ENCODE results near the gene ELP5.

ELP5 gene

DNA sequence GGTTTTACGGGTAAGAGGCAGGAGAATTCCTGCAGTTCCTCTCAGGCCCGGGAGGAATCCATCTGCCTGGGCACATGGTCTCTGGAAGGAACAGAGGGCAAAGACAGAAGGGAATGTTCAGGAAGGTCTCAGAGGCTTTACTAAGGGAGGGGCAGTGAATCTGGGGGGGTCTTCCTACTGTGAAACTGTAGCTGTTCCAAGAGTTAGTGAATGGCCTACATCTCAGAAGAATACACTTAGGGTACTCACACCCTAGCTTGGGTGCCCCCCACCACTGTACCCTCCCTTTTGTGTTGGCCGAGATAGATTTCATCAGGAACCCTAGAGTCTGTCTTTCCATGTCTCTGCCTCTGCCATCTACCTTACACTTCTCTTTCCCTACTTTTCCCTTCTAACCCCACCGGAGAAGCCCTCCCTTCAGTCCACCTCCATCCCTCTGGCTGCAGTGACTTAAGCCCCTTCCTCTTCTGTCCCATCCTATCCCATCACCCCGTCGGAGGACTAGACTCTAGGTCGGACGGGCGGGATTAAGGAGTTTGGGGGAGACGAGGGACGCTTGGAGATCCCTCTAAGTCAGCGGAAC lies 32.7 kb upstream of the ELP5 start:
- DNase-seq (ENCODE audit: low read depth) = no peak

GRCh38 chr17:7219812-7220592 lies 32.0 kb upstream of the ELP5 start, which contains the start of the genes ACADVL and DLG4:
ACADVL (plus strand) TSS chr17:7219938; CDS start chr17:7219985, 47 bp downstream.
DLG4 (minus strand) TSS chr17:7219836.
- DNase-seq (ENCODE audit: low read depth) = peak; percentile 80

GRCh38 chr17:7220593-7221277 lies 31.3 kb upstream of the ELP5 start:
- DNase-seq (ENCODE audit: low read depth) = peak; percentile 66

- DNase-seq (ENCODE audit: low read depth) = no peak
Measured at GRCh38 chr17:7221278-7222092, 30.5 kb upstream of the ELP5 start.

DNA sequence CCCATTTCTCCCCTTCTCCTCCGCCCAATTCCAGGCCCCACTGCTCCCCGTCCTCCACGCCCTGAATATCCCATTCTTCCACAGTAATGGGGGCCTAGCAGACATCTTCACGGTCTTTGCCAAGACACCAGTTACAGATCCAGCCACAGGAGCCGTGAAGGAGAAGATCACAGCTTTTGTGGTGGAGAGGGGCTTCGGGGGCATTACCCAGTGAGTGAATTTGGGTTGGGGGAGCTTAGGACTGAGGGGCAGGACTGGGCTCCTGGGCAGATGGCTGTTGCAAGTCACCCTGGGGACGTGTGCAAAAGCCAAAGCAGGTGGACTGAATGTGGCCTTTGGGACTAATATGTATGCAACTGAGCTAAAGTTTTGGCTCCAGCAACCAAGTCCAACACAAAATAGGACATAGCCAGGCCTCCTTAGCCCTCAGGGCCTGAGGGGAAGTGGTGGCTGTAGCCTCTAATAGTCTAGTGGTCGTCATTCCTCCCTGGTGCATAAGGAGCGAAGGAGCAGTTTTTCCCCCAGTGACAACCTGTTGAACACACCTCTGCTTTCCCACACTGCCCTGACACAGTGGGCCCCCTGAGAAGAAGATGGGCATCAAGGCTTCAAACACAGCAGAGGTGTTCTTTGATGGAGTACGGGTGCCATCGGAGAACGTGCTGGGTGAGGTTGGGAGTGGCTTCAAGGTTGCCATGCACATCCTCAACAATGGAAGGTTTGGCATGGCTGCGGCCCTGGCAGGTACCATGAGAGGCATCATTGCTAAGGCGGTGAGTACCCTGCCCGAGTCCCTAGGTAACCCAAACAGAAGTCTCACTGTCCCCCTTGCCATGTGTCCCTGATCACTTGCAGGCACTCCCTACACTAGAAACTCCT lies 29.7 kb upstream of the ELP5 start:
- no peak for DNase-seq (ENCODE audit: low read depth)

DNA sequence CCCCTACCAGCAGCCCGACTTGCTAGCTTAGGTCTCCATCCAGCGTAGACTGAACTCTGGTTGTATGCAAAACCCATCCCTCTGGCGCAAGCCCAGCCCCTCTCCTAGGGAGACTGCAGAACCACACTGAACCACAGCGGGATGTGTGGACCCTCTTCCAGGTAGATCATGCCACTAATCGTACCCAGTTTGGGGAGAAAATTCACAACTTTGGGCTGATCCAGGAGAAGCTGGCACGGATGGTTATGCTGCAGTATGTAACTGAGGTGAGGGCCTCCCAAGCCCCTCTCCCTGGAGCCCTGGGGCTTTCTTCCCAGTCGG lies 29.1 kb upstream of the ELP5 start:
- no peak for DNase-seq (ENCODE audit: low read depth)

- DNase-seq (ENCODE audit: low read depth) = peak; percentile 36
Measured at GRCh38 chr17:7223375-7223774, 28.6 kb upstream of the ELP5 start.

DNA sequence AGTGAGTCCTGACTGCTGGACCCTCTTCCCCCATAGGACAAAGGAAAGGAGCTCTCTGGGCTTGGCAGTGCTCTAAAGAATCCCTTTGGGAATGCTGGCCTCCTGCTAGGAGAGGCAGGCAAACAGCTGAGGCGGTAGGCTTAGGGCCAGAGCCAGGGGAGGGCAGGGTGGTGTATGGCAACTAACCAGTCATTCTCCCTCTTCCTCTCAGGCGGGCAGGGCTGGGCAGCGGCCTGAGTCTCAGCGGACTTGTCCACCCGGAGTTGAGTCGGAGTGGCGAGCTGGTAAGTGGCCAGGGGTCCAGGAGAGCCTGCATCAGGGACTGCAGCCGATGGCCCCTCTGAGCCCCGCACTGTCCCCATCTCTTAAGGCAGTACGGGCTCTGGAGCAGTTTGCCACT lies 27.9 kb upstream of the ELP5 start:
- DNase-seq (ENCODE audit: low read depth) = no peak

GRCh38 chr17:7224661-7225111 lies 27.3 kb upstream of the ELP5 start:
- DNase-seq (ENCODE audit: low read depth) = no peak

- no peak for DNase-seq (ENCODE audit: low read depth)
Measured at GRCh38 chr17:7225711-7226331, 26.2 kb upstream of the ELP5 start.

- DNase-seq (ENCODE audit: low read depth) = no peak
Measured at GRCh38 chr17:7226721-7227710, 25.0 kb upstream of the ELP5 start.

GRCh38 chr17:7228920-7229319 lies 23.1 kb upstream of the ELP5 start:
- no peak for DNase-seq (ENCODE audit: low read depth)

GRCh38 chr17:7229504-7229903 lies 22.5 kb upstream of the ELP5 start:
- DNase-seq (ENCODE audit: low read depth) = no peak

DNA sequence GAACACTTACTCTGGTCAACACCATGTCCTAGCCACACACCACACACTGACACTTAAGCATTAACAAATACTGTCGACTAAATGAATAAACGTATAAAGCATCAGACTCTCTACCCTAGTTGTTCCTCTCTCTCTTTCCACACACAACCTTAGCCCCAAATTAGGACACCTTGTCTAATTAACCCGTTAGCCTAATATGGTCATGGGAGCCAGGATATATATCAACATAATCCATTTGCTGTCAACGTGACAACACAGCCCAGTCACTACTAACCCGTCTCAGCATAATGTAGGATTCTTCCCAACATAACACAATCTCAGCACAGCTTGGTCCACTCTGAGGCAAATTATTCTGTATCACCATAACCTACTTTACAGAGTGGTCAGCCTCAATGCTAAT lies 19.9 kb upstream of the ELP5 start:
- no peak for DNase-seq (ENCODE audit: low read depth)

- no peak for DNase-seq (ENCODE audit: low read depth)
Measured at GRCh38 chr17:7233701-7234082, 18.3 kb upstream of the ELP5 start.

DNA sequence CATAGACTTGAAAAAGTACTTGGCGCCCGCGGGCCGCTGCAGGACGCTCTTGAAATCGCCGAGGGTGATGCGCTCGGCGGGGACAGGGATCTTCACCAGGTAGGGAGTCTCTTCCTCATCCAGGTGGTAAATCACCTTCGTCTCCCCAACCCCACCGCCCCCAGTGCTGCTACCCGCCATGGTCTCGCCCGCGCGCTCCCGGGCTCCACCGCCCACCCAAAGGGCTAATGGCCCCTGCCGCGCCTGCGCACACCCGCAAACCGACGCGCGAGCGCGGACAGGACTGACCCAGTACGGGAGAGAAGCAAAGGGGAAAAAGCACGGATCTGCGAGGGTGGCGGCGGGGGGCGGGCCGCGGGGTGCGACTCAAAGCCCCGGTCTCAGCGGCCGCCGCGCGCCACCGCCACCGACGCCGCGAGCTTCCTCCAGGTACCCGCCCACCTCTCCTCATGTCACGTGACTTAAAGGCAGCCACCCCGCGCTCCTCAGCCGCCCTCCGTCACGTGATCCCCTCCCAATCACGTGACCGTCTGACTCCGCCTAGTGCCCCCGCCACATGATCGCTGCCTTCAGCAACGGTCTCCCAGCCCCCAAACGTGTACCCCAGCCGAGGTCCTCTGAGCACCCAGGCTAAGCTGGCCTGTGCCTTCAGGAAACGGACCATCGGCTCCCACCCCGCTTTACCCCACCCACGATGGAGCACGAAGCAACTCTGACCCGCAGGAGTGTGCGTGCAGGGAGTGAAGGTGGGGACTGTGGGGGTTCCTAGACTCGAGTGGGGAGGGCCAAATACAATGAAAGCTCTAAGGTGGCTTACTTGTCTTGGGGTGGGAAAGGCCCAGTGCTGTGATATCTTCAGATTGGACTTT lies 17.7 kb upstream of the ELP5 start, which contains the start of gene DVL2:
TSS of gene DVL2 (minus strand) at position 435 of the 869 bp plus-strand sequence. CDS start at position 180, 255 bp downstream.
- peak; percentile 89 for DNase-seq (ENCODE audit: low read depth)

GRCh38 chr17:7235693-7236665 lies 16.0 kb upstream of the ELP5 start:
- peak; percentile 66 for DNase-seq (ENCODE audit: low read depth)

All from amniotic epithelial cell (primary cell).